ENCODE results near the gene PLPP7.

PLPP7 gene

GRCh38 chr9:131303381-131304321 lies 14.1 kb downstream of the PLPP7 start:
- no peaks in the 10 kb centered on the region for H3K27me3 ChIP-seq (ENCODE audit: control insufficient read depth, insufficient read depth, low read length)
- H3K9ac ChIP-seq (ENCODE audit: low read length): no peak overlapping the region
- no peaks in the 10 kb centered on the region for H3K36me3 ChIP-seq (ENCODE audit: control insufficient read depth, insufficient read depth, low read length)
- no peaks in the 10 kb centered on the region for H3K4me1 ChIP-seq (ENCODE audit: control insufficient read depth, insufficient read depth, low read length)
- H3K27ac ChIP-seq (ENCODE audit: low read depth, low read length): no peak overlapping the region
- H3K4me3 ChIP-seq (ENCODE audit: low read length): no peak overlapping the region

GRCh38 chr9:131304676-131305355 lies 15.3 kb downstream of the PLPP7 start:
- no peaks in the 10 kb centered on the region for H3K4me1 ChIP-seq (ENCODE audit: control insufficient read depth, insufficient read depth, low read length)
- no peak overlapping the region for H3K9ac ChIP-seq (ENCODE audit: low read length)
- no peaks in the 10 kb centered on the region for H3K36me3 ChIP-seq (ENCODE audit: control insufficient read depth, insufficient read depth, low read length)
- H3K4me3 ChIP-seq (ENCODE audit: low read length): no peak overlapping the region
- no peaks in the 10 kb centered on the region for H3K27me3 ChIP-seq (ENCODE audit: control insufficient read depth, insufficient read depth, low read length)
- no peak overlapping the region for H3K27ac ChIP-seq (ENCODE audit: low read depth, low read length)

GRCh38 chr9:131306397-131307004 lies 17.0 kb downstream of the PLPP7 start:
- no peaks in the 10 kb centered on the region for H3K36me3 ChIP-seq (ENCODE audit: control insufficient read depth, insufficient read depth, low read length)
- no peak overlapping the region for H3K4me3 ChIP-seq (ENCODE audit: low read length)
- H3K9ac ChIP-seq (ENCODE audit: low read length): no peak overlapping the region
- H3K4me1 ChIP-seq (ENCODE audit: control insufficient read depth, insufficient read depth, low read length): no peaks in the 10 kb centered on the region
- no peak overlapping the region for H3K27ac ChIP-seq (ENCODE audit: low read depth, low read length)
- H3K27me3 ChIP-seq (ENCODE audit: control insufficient read depth, insufficient read depth, low read length): no peaks in the 10 kb centered on the region

GRCh38 chr9:131307974-131308373 lies 18.5 kb downstream of the PLPP7 start:
- Histone ChIP-seq H3K27me3 (ENCODE audit: control insufficient read depth, insufficient read depth, low read length) (no peaks in the 10 kb centered on the region), H3K4me1 (ENCODE audit: control insufficient read depth, insufficient read depth, low read length) (no peaks in the 10 kb centered on the region), H3K4me3 (ENCODE audit: low read length) (no peak overlapping the region), H3K9ac (ENCODE audit: low read length) (no peak overlapping the region), H3K36me3 (ENCODE audit: control insufficient read depth, insufficient read depth, low read length) (no peaks in the 10 kb centered on the region), H3K27ac (ENCODE audit: low read depth, low read length) (no peak overlapping the region)

GRCh38 chr9:131308452-131308851 lies 18.9 kb downstream of the PLPP7 start:
- H3K4me3 ChIP-seq (ENCODE audit: low read length): no peak overlapping the region
- H3K27me3 ChIP-seq (ENCODE audit: control insufficient read depth, insufficient read depth, low read length): no peaks in the 10 kb centered on the region
- H3K9ac ChIP-seq (ENCODE audit: low read length): no peak overlapping the region
- H3K27ac ChIP-seq (ENCODE audit: low read depth, low read length): no peak overlapping the region
- H3K36me3 ChIP-seq (ENCODE audit: control insufficient read depth, insufficient read depth, low read length): no peaks in the 10 kb centered on the region
- H3K4me1 ChIP-seq (ENCODE audit: control insufficient read depth, insufficient read depth, low read length): no peaks in the 10 kb centered on the region

- no peaks in the 10 kb centered on the region for H3K36me3 ChIP-seq (ENCODE audit: control insufficient read depth, insufficient read depth, low read length)
- H3K27ac ChIP-seq (ENCODE audit: low read depth, low read length): no peak overlapping the region
- no peak overlapping the region for H3K9ac ChIP-seq (ENCODE audit: low read length)
- no peaks in the 10 kb centered on the region for H3K4me1 ChIP-seq (ENCODE audit: control insufficient read depth, insufficient read depth, low read length)
- H3K4me3 ChIP-seq (ENCODE audit: low read length): no peak overlapping the region
- no peaks in the 10 kb centered on the region for H3K27me3 ChIP-seq (ENCODE audit: control insufficient read depth, insufficient read depth, low read length)
Measured at GRCh38 chr9:131308906-131309529, 19.5 kb downstream of the PLPP7 start.

GRCh38 chr9:131309530-131310276 lies 20.2 kb downstream of the PLPP7 start:
- H3K4me1 ChIP-seq (ENCODE audit: control insufficient read depth, insufficient read depth, low read length): no peaks in the 10 kb centered on the region
- H3K36me3 ChIP-seq (ENCODE audit: control insufficient read depth, insufficient read depth, low read length): no peaks in the 10 kb centered on the region
- no peak overlapping the region for H3K4me3 ChIP-seq (ENCODE audit: low read length)
- no peaks in the 10 kb centered on the region for H3K27me3 ChIP-seq (ENCODE audit: control insufficient read depth, insufficient read depth, low read length)
- no peak overlapping the region for H3K9ac ChIP-seq (ENCODE audit: low read length)
- no peak overlapping the region for H3K27ac ChIP-seq (ENCODE audit: low read depth, low read length)

GRCh38 chr9:131310833-131311554 lies 21.5 kb downstream of the PLPP7 start:
- H3K4me1 ChIP-seq (ENCODE audit: control insufficient read depth, insufficient read depth, low read length): no peaks in the 10 kb centered on the region
- no peak overlapping the region for H3K27ac ChIP-seq (ENCODE audit: low read depth, low read length)
- H3K9ac ChIP-seq (ENCODE audit: low read length): no peak overlapping the region
- H3K4me3 ChIP-seq (ENCODE audit: low read length): no peak overlapping the region
- no peaks in the 10 kb centered on the region for H3K36me3 ChIP-seq (ENCODE audit: control insufficient read depth, insufficient read depth, low read length)
- H3K27me3 ChIP-seq (ENCODE audit: control insufficient read depth, insufficient read depth, low read length): no peaks in the 10 kb centered on the region

- Histone ChIP-seq H3K4me1 (ENCODE audit: control insufficient read depth, insufficient read depth, low read length) (no peaks in the 10 kb centered on the region), H3K36me3 (ENCODE audit: control insufficient read depth, insufficient read depth, low read length) (no peaks in the 10 kb centered on the region), H3K27ac (ENCODE audit: low read depth, low read length) (no peak overlapping the region), H3K4me3 (ENCODE audit: low read length) (no peak overlapping the region), H3K27me3 (ENCODE audit: control insufficient read depth, insufficient read depth, low read length) (no peaks in the 10 kb centered on the region), H3K9ac (ENCODE audit: low read length) (no peak overlapping the region)
Measured at GRCh38 chr9:131312246-131312645, 22.7 kb downstream of the PLPP7 start.

GRCh38 chr9:131312822-131313770 lies 23.6 kb downstream of the PLPP7 start:
- Histone ChIP-seq H3K4me1 (ENCODE audit: control insufficient read depth, insufficient read depth, low read length) (no peaks in the 10 kb centered on the region), H3K27ac (ENCODE audit: low read depth, low read length) (no peak overlapping the region), H3K27me3 (ENCODE audit: control insufficient read depth, insufficient read depth, low read length) (no peaks in the 10 kb centered on the region), H3K36me3 (ENCODE audit: control insufficient read depth, insufficient read depth, low read length) (no peaks in the 10 kb centered on the region), H3K9ac (ENCODE audit: low read length) (no peak overlapping the region), H3K4me3 (ENCODE audit: low read length) (no peak overlapping the region)

All from rectal smooth muscle tissue (tissue), 1 donor.